ENCODE results near the gene CHMP1B. TPM values are rescaled to one million over a fixed set of nuclear protein-coding genes. Genes with fewer than 3 reads are reported as not detected.

Gene CHMP1B
- total RNA-seq, 4 donors from 2014 or later: 53.9 to 123 (median 80.4) TPM

DNA sequence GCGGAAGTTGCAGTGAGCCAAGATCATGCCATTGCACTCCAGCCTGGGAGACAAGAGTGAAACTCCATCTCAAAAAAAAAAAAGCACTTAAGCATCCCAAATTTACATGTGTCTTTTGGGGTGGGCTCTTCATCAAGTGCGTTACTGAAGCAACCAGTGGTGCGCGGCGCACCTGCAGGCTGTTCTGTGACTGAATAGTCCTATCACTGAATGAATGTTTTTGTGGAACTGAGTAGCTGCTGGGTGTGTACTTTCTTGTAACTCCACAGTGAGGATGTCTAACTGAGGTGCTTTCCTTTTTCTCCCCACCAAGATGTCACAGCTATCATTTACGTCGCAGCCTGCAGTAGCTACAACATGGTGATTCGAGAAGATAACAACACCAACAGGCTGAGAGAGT is 17.0 kb downstream of the CHMP1B start:
- DNase-seq (ENCODE audit: low spot score in 2 of 2): no peak
- WGBS: 95% methylated on average over 8 of the region's 8 CpGs
- TF ChIP-seq EP300 (IDR thresholded peaks at IDR 0.05) (no peak), POLR2AphosphoS5 (IDR thresholded peaks at IDR 0.05) (no peak), POLR2A (IDR thresholded peaks at IDR 0.05) (no peak)
- TF ChIP-seq, protein P1, sequence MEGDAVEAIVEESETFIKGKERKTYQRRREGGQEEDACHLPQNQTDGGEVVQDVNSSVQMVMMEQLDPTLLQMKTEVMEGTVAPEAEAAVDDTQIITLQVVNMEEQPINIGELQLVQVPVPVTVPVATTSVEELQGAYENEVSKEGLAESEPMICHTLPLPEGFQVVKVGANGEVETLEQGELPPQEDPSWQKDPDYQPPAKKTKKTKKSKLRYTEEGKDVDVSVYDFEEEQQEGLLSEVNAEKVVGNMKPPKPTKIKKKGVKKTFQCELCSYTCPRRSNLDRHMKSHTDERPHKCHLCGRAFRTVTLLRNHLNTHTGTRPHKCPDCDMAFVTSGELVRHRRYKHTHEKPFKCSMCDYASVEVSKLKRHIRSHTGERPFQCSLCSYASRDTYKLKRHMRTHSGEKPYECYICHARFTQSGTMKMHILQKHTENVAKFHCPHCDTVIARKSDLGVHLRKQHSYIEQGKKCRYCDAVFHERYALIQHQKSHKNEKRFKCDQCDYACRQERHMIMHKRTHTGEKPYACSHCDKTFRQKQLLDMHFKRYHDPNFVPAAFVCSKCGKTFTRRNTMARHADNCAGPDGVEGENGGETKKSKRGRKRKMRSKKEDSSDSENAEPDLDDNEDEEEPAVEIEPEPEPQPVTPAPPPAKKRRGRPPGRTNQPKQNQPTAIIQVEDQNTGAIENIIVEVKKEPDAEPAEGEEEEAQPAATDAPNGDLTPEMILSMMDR (IDR thresholded peaks at IDR 0.05): no peak
- Histone ChIP-seq H3K4me1 (no peaks in the 10 kb centered on the region), H3K27ac (no peak overlapping the region), H3K9me3 (no peaks in the 10 kb centered on the region), H3K36me3 (peaks cover 10% of the 10 kb centered on the region), H3K27me3 (no peaks in the 10 kb centered on the region), H3K4me3 (no peak overlapping the region)

DNA sequence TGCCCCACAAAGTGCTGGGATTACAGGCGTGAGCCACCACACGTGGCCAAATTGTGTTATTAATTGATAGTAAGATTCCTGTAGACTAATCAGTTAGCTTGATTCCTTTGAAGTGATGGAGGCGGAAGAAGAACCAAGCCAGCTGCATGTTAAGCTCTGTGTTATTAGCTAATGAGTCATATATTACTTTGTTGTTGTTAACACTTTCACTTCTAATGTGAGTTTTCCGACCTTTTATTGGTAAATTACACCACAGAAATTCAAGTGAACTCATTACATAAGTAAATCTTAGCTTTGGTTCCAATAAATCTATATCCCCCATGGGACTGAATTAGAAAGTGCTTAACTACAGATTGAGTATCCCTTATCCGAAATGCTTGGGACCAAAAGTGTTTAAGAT is 20.3 kb downstream of the CHMP1B start:
- no peaks in the 10 kb centered on the region for H3K9me3 ChIP-seq
- DNase-seq (ENCODE audit: low spot score in 2 of 2): no peak
- H3K27me3 ChIP-seq: no peaks in the 10 kb centered on the region
- H3K4me3 ChIP-seq: no peak overlapping the region
- TF ChIP-seq, protein P1 (IDR thresholded peaks at IDR 0.05): no peak
- TF ChIP-seq EP300 (IDR thresholded peaks at IDR 0.05): no peak
- no peak for TF ChIP-seq POLR2AphosphoS5 (IDR thresholded peaks at IDR 0.05)
- no peak for TF ChIP-seq POLR2A (IDR thresholded peaks at IDR 0.05)
- WGBS: 59% methylated on average over 5 of the region's 5 CpGs
- no peaks in the 10 kb centered on the region for H3K4me1 ChIP-seq
- no peak overlapping the region for H3K27ac ChIP-seq
- peaks cover 28% of the 10 kb centered on the region for H3K36me3 ChIP-seq

DNA sequence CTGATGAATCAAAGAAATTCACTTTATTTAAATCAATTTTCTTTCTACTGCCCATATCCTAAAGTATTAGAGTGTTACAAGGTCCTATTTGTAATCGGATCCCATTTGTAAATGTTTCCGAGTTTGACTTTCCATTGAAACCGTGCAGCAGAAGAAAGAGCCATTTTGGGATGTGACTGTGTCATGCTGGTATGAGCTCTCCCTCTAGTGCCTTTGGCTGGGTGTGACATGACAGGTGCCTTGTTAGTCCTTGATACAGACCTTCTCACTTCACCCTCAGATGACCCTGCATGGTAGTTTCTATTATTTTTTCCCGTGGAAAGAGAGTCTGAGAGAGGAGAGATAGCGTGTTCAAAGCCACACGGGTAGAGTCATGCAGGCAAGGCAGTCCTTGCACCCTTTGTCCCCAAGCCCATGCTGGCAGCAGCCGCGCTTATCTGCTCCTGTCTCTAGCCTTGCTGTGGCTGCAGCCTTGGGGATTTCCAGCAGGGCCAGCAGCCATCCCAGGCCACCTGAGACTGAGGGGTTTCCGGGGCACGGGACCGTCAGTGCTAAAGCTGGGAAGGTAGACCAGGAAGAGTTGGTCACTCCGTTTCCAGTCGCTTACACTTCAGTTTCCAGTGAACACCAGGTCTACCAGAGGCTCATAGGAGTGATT is 21.4 kb downstream of the CHMP1B start:
- no peaks in the 10 kb centered on the region for H3K9me3 ChIP-seq
- 76% methylated on average over 13 of the region's 13 CpGs for WGBS
- peaks cover 32% of the 10 kb centered on the region for H3K36me3 ChIP-seq
- H3K4me1 ChIP-seq: no peaks in the 10 kb centered on the region
- DNase-seq (ENCODE audit: low spot score in 2 of 2): peak in 1 of 2 donors; percentile 31
- TF ChIP-seq POLR2A (IDR thresholded peaks at IDR 0.05) (no peak), POLR2AphosphoS5 (IDR thresholded peaks at IDR 0.05) (no peak), EP300 (IDR thresholded peaks at IDR 0.05) (no peak)
- TF ChIP-seq, protein P1 (IDR thresholded peaks at IDR 0.05): no peak
- no peaks in the 10 kb centered on the region for H3K27me3 ChIP-seq
- H3K4me3 ChIP-seq: no peak overlapping the region
- H3K27ac ChIP-seq: no peak overlapping the region

DNA sequence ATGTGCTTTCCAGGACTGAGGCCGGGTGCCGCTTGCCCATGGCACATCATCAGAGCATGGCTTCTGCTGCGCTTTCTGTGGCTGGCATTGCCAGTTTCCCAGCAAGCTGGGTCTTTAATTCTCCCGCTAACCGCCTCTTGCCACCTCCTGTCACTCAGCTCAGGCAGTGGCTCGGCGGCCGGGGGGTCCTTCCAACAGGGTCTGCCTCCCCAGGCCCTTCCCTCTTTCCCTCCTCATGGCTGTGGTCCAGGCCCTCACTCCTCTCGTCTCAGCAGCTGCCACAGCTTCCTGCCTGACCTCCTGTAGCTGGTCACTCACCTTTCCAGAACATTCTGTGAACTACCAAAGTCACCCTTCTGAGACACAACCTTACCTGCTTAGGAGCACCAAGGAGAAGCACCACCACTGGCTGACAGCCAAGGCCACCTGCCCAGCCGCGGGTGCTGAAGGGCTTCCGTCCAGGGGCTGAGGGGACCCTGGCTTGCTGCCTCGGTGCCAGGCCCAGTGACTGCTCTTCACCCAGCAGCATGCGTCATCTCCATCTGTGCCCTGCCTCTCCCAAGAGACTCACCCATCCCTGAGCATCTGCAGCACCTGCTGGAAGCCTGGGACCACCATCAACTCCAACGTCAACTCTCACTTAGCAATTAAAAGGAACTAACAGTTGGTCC is 22.6 kb downstream of the CHMP1B start:
- WGBS: 85% methylated on average over 15 of the region's 15 CpGs
- H3K36me3 ChIP-seq: peaks cover 32% of the 10 kb centered on the region

DNA sequence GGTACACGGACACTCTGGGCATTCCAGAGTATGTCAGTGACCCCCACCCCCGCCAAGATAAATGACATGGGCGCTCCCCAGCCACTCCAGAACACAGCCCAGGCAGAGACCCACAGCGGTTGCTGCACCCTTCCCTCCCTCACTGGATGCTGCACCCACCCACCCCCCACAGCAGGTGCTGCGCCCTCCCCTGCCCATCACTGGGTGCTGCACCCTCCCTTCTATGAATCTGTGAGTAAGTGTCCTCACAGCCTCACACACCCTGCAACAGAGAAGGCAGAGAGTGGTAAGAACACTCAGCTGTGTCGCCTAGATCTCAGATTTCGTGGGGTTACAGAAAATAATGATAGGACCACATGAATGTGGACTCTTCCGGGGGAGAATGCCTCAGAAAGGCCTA is 23.5 kb downstream of the CHMP1B start:
- Histone ChIP-seq H3K27ac (no peak overlapping the region), H3K27me3 (no peaks in the 10 kb centered on the region), H3K36me3 (peaks cover 31% of the 10 kb centered on the region), H3K4me1 (no peaks in the 10 kb centered on the region), H3K4me3 (no peak overlapping the region), H3K9me3 (no peaks in the 10 kb centered on the region)
- DNase-seq (ENCODE audit: low spot score in 2 of 2): no peak
- TF ChIP-seq, protein P1 (IDR thresholded peaks at IDR 0.05): no peak
- 91% methylated on average over 8 of the region's 8 CpGs for WGBS

More for the DNA sequence above, 22.6 kb downstream of the CHMP1B start:
- TF ChIP-seq, protein P1 (IDR thresholded peaks at IDR 0.05): no peak
- TF ChIP-seq POLR2AphosphoS5 (IDR thresholded peaks at IDR 0.05): no peak
- TF ChIP-seq EP300 (IDR thresholded peaks at IDR 0.05): no peak
- TF ChIP-seq POLR2A (IDR thresholded peaks at IDR 0.05): no peak
- no peaks in the 10 kb centered on the region for H3K27me3 ChIP-seq
- H3K4me1 ChIP-seq: no peaks in the 10 kb centered on the region
- DNase-seq (ENCODE audit: low spot score in 2 of 2): no peak
- H3K4me3 ChIP-seq: no peak overlapping the region
- no peaks in the 10 kb centered on the region for H3K9me3 ChIP-seq
- H3K27ac ChIP-seq: no peak overlapping the region
